Peyer's patch (tissue), 4 donors: Measurements from ENCODE around the gene LPAR1.

Experiments used
- POLR2A ChIP-seq, 2 donors: fragments of 450-650 bp; IDR thresholded peaks; one replicate each; pipeline ENCODE4 v1.5.1; 2017; ENCODE audit warnings: antibody characterized with exemption in 2 of 2, mild to moderate bottlenecking in 2 of 2, moderate library complexity in 2 of 2
- TF ChIP-seq, protein P1 (sequence below), 6 experiments: fragments of 450-650 bp in 4 of 6; fragments of 200-600 bp in 2 of 6; sonication (generic) in 1 of 6; IDR thresholded peaks; one replicate each; pipeline ENCODE4 v1.5.1; 2017 to 2019; ENCODE audit warnings: antibody characterized with exemption in 6 of 6, mild to moderate bottlenecking in 3 of 6, moderate library complexity in 1 of 6

DNA sequence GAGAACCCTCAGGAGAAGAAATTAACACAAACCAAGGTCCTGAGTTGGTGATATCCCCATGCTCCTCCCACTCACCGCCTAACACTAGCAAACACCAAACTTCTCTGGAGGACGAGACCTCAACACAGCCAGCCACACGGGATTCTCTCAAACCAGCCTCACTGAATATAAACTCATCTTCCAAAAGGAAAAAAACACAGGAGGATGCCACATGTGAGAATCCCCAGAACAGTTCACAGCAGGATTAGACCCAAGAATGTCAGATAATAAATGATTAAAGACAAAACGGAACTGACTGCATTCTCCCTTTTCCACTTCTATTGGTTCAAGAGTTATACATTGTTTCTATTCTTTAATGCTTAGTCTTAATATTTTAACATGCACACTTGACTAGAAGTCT, 89.2 kb downstream of the LPAR1 start:
- TF ChIP-seq POLR2A (IDR thresholded peaks at IDR 0.05) = no peak
- TF ChIP-seq, protein P1, sequence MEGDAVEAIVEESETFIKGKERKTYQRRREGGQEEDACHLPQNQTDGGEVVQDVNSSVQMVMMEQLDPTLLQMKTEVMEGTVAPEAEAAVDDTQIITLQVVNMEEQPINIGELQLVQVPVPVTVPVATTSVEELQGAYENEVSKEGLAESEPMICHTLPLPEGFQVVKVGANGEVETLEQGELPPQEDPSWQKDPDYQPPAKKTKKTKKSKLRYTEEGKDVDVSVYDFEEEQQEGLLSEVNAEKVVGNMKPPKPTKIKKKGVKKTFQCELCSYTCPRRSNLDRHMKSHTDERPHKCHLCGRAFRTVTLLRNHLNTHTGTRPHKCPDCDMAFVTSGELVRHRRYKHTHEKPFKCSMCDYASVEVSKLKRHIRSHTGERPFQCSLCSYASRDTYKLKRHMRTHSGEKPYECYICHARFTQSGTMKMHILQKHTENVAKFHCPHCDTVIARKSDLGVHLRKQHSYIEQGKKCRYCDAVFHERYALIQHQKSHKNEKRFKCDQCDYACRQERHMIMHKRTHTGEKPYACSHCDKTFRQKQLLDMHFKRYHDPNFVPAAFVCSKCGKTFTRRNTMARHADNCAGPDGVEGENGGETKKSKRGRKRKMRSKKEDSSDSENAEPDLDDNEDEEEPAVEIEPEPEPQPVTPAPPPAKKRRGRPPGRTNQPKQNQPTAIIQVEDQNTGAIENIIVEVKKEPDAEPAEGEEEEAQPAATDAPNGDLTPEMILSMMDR (IDR thresholded peaks at IDR 0.05) = no peak
